NCI-H146 treated with DMSO at 0.1 percent for 48 hours (cell line): ENCODE measurements around the gene AACS.
"Not testable (repeated sequence)": the region's sequence is repeated elsewhere in the genome, so short reads cannot be mapped to it uniquely, and the experiment has no call there.

Experiments
- DNase-seq: peaks from one replicate; lab custom pipeline; 2025; ENCODE audit not compliant: unreplicated experiment; lab: John Stamatoyannopoulos, UW

Gene AACS, protein sequence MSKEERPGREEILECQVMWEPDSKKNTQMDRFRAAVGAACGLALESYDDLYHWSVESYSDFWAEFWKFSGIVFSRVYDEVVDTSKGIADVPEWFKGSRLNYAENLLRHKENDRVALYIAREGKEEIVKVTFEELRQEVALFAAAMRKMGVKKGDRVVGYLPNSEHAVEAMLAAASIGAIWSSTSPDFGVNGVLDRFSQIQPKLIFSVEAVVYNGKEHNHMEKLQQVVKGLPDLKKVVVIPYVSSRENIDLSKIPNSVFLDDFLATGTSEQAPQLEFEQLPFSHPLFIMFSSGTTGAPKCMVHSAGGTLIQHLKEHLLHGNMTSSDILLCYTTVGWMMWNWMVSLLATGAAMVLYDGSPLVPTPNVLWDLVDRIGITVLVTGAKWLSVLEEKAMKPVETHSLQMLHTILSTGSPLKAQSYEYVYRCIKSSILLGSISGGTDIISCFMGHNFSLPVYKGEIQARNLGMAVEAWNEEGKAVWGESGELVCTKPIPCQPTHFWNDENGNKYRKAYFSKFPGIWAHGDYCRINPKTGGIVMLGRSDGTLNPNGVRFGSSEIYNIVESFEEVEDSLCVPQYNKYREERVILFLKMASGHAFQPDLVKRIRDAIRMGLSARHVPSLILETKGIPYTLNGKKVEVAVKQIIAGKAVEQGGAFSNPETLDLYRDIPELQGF

DNA sequence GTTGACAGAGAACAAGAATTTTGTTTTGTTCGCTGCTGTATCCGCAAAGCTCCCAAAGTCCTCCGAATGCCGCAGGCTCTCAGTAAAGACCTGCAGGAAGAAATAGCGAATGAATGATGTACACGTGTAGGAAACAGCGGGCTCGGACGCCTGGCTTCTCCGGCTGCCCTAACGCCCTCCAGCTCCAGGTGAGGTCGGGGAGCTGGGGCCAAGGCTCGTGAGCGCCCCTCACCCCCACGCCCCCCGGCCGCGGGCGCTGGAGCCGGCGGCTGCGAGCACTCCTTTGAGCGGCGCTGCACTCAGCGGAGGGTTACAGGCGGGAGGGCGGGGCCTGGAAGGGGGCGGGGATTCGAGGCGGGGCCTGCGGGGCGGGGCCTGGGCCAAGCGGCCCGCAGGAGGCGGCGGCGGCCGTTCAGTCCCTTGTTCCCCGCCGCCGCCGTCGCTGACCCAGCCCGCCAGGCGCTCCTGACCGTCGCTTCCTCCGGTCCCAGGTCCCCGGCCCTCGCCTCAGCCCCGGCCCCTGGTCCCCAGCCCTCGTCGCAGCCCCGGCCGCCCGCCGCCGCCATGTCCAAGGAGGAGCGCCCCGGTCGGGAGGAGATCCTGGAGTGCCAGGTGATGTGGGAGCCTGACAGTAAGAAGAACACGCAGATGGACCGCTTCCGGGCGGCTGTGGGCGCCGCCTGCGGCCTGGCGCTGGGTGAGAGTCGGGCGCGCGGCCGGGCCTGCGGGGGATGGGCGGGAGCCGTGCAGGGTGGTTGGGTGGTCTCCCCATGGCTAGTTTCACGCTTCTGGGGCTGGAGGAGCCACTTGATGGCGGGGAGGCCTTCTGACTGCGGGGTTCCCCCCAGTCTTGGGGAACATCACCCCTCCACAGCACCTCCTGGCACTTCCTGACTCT lies at the start of gene AACS:
TSS of gene AACS (plus strand) at position 415 of the 898 bp plus-strand sequence. CDS start at position 565, 150 bp downstream.
- peak; percentile 70 for DNase-seq

DNA sequence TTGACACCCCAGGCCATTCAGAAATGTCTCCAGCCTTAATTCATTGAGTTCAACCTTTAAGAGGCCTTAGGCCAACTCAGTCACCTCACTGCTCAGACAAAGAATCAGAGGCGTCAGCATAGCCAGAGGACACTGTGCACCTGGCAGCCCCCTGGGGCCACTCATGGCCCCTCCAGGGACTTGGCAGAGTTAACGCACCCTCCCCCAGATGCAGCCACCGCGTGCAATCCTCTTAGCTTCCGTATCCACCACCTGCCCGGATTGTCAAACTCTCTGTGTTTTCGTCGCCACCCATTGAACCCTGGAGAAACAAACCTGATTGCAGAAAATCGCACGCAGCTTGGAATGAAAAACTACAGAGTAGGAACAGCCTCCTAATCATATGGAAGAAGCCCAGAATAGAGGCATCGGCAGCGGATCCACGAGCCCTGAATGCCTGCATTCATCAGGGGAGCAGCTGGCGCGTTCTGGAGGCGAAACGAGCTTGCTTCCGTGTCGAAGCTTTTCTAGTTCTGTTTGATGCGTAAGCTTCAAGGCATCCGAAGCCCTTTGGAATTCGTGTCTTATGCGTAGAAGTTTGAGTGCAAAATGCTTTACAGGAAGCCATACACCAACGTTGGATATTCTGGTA lies 49.4 kb upstream of the AACS start:
- DNase-seq, result peak; percentile 19

DNA sequence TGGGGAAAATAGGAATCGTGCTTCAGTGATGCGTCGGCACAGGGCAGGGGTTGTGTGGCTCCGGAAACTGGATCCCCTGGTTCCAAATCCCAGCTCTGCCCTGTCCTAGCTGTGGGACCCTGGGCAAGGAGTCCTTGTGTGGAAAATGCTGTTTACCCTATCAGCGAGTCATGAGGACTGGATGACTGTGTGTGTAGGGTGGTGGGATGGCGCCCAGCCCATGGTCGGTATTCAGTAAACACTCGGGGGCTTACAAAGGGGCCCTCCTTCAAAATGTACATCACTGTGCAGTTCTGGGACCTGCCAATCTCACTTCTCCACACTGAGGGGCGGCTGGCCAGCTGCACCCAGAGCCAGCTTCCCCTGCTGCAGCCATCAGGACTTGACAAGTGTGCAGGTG lies 47.4 kb upstream of the AACS start:
- no peak for DNase-seq

DNA sequence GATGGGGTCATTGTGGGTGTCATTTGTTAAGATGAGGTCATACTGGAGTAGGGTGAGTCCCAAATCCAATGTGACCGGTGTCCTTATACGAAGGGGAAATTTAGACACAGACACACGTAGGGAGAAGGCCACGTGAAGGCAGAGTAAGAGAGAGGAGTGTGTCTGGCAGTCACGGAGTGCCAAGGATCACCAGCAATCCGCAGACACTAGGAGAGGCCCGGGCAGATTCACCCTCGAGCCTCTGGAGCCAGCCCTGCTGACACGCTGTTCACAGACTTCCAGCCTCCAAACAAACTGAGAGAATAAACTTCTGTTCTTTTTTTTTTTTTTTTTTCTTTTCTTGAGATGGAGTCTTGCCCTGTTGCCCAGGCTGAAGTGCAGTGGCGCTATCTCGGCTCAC lies 46.9 kb upstream of the AACS start:
- no peak for DNase-seq

DNA sequence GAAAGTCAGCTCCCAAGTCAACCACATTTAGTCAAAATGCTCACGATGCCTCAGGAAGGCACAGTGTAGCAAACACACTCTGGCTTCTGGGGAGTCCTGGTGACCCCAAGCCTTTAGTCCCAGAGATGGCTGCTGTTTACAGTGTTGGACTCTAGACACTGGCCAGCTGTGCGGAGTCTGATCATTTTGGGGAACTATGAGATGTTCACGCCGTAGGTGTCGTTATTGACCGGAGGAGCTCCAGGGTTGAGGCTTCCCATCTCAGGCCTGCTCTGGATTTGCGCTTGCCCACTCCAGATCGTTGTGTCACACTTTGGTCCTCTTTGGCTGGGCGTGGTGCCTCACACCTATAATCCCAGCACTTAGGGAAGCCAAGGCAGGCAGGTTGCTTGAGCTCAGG lies 44.1 kb upstream of the AACS start:
- no peak for DNase-seq

DNA sequence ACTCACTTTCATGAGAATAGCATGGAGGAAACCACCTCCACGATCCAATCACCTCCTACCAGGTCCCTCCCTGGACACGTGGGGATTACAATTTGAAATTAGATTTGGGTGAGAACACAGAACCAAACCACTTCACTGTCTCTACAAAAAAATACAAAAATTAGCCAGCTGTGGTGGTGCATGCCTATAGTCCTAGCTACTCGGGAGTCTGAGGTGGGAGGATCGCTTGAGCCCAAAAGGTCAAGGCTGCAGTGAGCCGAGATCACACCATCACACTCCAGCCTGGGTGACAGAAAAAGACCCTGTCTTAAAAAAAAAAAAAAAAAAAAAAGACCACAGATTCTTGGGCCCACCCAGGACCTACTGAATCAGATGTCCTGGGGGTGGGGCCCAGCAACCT lies 43.5 kb upstream of the AACS start:
- no peak for DNase-seq

DNA sequence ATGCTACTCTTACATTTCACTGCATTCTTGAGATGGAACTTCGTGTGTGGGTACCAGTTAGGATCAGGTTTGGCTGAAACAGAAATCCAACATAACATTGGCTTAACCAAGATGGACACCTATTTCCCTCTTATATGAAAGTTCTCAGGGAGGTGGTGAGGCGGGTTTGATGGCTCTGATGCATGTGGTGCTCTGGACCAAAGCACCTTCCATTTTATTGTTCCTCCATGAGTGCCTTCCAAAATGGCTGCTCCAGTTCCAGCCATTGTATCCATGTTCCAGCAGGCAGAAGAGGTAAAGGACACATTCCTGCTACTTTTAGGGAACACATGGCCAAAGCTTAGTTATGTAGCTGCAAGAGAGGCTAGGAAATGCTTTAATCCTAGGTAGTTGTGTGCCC lies 42.2 kb upstream of the AACS start:
- DNase-seq, result no peak

DNA sequence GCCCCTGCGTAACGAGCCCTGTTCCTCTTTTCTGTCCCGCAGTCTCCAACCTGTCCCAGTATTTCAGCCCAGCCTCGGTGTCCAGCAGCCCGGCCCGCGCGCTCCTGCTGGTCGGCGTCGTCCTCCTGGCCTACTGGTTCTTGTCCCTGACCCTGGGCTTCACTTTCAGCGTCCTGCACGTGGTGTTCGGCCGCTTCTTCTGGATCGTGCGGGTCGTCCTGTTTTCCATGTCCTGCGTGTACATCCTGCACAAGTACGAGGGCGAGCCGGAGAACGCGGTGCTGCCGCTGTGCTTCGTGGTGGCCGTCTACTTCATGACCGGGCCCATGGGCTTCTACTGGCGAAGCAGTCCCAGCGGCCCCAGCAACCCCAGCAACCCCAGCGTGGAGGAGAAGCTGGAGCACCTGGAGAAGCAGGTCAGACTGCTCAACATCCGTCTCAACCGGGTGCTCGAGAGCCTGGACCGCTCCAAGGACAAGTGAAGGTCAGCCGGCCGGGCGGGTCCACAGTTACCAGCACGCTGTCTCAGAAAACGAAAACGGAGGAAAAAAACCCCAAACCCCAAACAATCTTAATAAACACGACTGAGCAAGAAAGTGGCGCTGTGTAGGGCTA lies 40.2 kb upstream of the AACS start:
- no peak for DNase-seq

DNA sequence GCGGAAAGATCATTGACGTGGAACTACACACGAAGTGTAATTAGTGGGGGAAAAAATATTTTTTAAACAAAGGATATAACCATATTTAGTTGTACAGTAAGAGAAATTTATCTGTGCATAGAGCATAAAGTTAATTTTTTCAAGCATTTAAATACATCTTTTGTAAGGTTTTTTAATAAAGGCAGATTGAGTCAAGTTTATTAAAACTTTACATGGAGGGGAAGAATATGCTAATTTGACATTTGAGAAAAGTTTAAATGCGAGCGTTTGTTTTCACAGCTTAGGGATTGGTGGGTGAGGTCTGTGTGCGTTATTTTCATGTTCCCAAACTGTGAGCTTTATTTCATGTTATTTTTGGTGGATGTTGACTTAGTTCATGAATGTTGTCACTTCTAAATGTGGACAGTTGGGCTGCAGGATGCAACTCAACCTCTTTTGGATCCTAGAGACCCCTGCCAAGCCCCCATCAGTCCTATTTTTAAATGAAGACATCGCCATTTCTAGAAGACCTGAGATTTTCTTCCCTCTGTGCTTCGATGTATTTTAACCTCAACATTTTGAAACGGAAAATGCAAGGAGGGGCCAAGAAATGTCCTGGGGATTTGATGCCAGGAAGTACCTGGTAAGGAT lies 39.5 kb upstream of the AACS start:
- DNase-seq, result no peak

DNA sequence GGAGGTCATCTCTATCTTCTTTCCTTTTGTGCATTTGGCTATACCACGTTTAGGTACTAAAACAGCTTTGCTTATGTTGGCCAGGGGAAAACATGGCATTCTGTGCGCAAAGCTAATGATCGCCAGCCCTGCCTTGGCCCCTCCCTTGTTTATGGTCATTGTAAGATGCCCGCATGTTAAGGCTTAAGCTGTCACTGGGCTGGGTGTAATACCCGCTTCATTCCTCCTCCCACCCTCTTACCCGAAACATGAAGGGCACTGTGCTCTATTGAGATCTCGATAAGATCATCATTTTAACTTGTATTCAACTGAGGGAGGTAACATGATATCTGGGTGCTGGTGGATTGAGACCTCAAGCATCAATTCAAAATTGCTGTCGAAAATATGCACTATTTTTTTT lies 37.1 kb upstream of the AACS start:
- no peak for DNase-seq

DNA sequence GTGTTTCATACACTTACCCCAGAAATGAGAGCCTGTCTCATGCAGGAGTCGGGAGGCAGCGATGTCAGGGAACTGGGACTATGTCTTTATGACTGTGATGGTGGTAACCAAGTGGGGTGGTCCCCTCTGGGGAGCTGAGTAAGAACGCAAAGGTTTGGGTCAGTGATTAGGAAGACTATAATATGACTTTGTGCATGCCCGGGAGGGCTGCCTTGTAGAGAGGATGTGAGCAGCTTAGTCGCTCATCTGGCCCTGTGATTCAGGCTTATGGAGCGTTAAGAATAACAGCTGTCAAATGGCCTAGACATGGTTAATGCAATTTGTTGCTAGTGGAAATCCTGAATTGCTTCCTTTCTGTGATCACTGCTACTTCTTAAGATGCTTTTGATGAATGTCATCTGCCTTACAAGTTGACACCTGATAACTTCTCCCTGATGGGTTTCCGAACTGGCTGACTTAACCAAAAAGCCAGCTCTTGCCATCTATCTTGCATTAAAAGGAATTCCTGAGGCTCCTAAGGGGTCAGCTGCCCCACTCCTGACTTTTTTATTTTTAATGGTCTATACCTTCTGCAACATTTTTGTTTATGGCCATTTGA lies 35.4 kb upstream of the AACS start:
- DNase-seq, result no peak

DNA sequence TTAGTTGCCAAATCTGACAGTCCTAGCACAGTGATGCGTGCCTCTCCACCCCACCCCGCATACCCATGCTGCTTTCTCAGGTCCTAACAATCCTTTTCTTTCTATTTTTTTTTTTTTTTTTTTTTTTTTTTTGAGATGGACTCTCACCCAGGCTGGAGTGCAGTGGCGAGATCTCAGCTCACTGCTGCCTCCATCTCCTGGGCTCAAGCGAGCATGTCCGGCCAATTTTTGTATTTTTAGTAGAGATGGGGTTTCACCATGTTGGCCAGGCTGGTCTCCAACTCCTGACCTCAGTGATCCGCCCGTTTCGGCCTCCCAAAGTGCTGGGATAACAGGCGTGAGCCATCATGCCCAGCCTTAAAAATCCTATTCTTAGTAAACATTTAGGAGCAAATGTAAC lies 33.8 kb upstream of the AACS start:
- DNase-seq, result not testable (repeated sequence)

DNA sequence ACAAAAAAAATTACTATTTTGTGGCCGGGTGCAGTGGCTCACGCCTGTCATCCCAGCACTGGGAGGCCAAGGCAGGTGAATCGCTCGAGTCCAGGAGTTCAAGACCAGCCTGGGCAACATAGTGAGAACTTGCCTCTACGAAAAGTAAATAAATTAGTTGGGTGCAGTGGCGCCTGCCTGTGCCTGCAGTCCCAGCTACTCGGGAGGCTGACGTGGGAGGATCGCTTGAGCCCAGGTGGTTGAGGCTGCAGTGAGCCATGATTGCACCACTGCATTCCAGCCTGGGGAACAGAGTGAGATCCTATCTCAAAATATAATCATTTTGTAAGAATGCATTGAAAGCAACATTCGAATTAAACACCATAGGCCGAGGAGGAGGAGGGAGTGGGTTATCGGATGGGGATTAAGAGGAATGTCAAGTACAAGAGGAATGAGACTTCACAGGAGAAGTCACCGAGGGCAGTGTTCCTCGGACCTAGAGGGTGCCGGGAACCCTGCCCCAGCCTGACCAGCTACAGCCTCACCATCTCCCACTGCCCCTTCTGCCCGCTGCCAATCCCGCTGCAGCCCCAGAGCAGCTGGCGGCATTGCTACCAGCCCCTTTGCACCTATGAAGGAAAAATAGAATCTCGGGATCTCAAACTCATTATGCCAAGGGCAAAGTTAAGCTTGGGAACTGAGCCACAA lies 32.6 kb upstream of the AACS start:
- DNase-seq, result no peak

DNA sequence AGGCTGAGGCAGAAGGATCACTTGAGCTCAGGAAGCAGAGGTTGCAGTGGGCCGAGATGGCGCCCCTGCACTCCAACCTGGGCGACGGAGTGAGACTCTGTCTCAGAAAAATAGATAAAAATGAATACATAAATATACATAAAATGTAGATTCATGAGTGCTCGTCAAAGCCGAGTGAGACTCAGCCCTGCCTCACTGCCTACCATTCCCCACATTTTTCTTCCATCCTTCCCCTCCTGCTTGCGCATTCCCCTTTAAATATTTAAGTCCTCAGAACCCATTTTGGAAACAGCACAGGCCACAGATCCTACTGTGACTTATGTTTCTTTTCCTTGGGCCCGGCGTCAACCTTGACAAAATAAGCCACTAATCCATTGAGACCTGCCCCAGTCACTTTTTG lies 31.9 kb upstream of the AACS start:
- no peak for DNase-seq

DNA sequence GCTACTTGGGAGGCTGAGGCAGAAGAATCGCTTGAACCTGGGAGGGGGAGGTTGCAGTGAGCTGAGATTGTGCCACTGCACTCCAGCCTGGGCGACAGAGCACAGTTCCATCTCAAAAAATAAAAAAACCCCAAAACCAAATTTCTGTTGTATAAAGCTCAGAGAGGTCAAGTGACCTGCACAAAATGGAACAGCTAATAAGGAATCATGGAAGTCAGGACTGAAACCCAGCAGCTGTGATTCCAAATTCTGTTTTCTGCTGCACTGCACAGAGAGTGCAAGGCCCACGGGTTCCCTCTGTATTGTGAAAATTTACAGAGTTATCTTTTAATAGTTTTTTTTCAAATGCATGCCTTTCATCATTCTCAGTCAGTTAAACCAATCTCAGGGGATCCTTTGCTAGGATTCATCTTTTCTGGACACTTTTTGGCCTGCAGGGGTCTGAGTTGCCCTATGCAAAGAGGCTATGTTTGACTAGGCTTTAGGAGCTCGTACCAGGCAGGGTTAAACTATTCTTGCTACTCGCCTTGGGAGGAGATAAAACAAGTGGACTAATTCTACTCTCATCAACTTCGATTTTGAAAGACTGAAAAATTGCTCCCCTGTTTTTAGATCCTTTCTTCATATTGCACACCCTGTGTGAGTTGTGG lies 26.1 kb upstream of the AACS start:
- DNase-seq, result no peak

DNA sequence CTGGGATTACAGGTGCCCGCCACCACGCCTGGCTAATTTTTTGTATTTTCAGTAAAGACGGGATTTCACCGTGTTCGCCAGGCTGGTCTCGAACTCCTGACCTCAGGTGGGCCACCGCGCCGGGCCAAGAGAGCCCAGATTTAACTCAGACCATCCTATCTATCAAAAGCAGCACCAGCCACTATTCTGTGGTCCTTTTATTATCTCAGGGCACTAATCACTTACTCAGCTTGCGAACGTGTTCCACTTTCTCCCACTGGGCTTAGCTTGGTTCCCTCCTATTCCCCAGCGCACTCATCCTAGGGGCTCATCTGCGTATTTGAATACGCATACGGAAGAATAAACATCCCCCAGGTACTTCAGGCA lies 16.2 kb upstream of the AACS start:
- DNase-seq, result no peak

DNA sequence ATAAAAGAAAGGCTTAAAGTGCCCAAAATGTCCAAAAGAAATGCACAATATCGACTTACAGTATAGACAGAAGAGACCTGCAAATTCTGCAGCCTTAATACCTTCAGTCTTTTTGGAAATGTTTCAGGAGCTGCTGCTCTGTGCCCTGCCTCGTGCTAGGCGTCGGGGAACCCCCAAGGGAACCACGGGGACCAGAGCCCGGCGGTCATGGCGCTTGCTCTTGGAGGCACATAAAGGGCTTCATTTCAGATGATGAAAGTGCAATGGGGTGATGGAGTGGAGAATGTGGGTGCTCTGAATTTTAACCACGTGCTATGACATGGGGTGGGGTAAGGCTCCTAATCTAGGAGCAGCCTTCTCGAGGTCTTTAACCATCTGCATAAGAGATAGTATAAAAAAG lies 14.8 kb upstream of the AACS start:
- DNase-seq, result no peak

DNA sequence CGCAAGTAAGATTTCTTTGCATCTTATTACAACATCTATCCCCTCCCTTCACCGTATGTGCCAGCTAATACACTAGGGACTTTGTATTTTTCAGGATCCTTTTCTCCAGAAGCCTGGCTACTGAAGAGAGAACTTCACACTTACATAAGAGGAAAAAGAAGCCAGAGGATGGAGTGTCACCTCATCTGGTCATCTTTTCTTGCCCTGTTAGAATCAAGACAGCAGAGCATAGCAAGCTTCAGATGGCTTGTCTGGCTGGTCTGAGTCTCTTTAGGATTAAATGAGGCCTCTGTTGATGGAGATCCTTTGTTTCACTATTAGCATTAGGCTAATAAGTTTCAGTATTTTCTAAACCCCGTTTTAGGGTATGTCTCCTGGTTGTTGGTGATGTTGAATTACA lies 14.4 kb upstream of the AACS start:
- no peak for DNase-seq

DNA sequence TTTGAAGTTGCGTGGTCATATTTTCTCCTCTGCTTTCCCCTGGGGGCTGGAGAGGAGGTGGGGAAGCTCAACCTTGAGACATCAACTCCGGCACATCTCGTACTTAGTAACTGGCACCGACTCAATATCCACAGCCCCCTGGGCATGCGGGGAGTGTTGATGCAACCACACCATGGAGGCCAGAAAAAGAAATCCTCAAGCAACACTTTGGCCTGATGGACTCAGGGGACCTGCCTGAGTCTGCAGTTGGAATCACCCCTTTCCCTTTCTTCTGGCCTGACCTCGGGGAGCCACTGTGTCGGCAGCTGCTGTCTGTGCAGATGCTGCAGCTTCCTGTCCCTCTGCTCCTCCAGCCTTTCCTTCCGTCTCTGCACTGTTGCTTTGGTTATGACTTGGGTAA lies 11.4 kb upstream of the AACS start:
- no peak for DNase-seq
